NCI-H1436 treated with DMSO at 0.1 percent for 48 hours (cell line): ENCODE results near the gene PKNOX2.

Experiments used
- DNase-seq: peaks from one replicate; lab custom pipeline; 2025; lab: John Stamatoyannopoulos, UW

The PKNOX2 gene

DNA sequence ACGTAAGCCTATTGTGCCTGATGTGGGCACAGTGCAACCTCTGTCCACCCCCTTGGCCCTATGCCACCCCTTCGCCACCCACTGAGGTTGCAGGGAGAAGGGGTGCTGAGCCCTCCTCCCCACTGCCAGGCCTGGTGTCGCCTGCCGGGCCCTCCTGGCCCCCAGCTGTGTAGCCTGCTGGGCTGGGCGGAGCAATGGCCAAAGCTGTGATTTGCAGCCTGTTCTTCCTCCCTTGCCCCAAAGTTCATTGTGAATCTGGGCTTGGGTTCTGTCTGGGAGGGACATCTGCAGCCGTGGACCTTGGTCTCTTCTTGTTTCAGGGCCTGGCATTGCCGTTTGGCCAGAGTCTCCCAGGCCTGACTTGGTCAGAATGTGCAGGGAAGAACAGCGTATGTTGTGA is 121.9 kb downstream of the PKNOX2 start:
- DNase-seq: no peak

DNA sequence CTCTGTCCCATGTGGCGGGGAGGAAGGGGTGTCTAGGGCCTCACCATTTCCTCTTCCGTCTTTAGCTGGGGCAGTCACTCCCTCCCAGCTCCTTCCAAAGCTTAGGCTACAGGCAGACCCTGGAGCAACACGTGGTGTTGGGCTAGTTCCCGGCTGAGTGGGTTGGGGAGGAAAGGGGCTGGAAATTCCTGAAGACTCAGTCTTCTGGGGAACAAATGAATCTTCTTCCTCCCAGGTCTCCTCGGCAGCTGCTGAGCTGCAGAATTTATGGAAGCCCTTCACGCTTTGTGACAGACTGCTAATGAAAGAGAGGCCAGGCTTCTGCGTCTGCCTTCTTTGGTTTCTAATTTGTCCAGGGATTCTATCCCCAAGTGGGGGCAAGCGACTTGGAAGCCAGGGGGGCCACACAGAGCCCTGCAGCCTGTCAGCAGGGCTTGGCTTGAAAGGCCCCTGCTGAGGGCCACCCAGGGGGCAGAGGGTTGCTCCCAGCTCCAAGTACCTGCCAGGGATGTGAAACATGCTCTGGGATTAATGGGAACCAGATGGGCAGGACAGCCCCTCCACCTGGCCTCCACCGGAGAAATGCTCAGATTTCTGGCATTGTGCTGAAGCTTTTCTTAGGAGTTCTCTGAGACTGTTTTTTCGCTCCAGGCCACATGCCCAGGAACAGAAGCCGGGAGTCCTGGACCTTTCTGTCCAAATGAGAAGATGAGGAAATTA is 123.1 kb downstream of the PKNOX2 start:
- DNase-seq: no peak

DNA sequence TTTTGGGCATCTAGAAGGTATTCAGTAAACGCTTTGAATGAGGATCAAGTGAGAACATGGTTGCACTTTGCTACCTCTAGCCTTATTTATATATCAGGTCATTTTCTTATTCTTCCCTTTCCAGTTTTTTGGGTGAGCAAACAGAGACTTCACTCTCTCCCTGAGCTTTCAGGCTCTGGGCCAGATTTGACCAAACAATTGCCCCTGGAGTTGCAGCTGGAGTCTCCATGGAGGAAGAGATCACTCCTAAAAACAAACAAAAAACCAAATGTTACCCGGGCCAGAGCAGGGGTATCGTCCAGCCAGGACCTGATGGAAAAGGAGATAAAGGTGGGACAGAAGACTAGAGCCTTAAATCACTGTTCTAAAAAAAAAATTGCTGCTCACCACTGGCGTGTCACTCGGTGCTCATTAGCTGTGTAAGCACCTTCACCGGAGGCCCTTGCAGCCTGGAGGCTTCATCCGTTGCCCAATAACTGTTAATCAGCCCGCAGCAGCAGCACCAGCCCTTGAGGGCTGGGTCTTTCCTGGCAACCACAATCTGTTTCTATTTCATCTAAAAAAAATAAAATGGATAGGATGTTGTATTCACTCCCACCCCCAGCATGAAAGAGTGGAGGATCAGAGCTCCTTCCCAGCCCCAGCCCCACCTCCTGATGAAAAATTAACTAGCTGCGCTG is 125.0 kb downstream of the PKNOX2 start:
- no peak for DNase-seq

DNA sequence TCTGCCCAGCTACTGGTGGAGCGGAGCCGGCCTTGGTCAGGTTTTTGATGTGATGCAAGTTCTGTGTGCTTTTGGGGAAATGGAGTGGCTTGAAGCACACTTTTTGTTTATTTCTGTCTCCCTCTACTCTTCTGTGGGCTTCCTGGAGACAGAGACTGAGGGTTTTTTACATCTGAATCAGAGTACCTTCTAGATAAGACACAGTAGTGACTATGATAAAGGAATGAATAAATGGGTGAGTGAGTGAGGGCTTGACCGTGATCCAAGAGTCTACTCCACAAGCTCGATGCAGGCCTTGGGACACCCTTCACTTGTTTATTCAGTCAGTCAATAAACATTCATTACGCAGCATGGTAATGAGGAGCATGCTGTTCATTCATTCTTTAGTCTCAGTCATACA is 125.7 kb downstream of the PKNOX2 start:
- DNase-seq: no peak

DNA sequence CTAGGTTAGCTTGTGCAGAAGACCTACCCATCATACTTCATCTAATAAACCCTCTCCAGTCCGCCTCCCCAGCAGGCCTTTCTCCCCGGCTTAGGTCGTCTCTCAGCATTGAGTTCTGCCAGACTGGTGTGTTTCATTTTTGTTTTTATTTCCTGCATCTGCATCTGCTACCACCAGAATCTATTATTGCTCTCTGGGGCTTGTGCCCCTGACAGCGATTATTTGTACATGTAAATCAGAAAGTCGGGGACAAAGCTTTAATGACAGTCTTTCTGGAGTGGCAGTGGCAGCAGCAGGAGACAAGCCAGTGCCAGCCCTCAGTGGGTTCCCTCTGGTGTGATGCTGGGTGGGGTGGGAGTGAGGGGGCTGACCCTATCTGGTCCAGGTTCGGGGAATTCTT is 127.5 kb downstream of the PKNOX2 start:
- DNase-seq: no peak

DNA sequence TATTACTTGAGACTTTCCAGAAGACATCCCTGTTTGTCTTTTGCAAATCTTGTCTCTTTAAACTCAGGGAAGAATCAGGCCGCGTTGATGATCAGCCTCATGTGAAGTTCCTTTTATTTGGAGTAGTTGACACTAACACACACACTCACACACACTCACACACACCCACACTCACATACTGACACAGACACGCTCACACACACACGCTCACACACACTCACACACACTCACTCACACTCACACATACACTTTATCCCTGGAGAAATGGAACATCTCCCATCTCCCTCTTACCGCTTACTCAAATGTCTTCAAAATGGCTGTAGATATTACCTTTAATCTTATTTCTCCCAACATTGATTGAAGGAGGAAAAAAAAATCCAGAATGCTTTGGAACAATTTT is 129.0 kb downstream of the PKNOX2 start:
- no peak for DNase-seq

DNA sequence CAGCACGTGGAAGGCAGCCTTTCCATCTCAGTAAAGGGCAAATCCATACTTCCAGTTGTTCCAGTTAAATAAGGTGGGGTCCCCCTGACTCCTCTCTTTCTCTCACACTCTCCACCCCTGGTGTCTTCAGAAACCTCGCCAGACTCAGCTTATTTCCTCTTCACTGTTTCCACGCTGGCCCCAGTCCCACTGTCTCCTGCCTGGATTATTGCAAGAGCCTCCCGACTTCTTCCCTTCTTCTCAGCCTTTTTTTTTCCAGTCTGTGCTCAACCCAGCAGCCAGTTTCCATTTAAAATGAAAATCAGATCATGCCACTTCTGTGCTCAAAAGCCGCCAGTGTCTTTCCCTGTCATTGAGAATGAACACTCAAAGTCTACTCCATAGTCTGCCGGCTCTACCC is 131.4 kb downstream of the PKNOX2 start:
- no peak for DNase-seq

DNA sequence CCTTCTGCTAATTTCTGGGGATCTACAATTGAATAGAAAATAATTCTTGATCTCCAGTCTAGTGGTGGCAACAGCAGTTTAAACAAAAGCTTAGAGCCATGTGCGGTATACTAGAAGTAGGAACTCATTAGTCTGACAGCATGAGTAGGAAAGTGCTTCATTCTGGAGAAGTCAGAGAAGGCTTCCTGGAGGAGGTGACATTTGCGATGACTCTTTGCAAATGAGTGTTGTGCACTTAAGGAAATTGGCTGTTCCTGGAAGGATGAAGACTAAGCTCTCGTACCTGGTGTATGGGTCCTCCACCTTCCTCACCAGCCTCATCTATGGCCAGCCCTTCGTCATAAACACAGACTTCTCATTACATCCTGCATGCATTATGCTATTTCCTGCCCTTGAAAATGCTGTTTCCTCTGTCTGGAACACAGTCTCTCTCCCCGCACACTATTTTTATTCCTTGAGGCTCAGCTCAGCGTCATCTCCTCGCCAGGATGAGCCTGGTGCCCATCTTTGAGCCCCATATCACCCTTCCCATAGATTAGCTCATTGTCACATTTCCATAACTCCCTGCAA is 132.9 kb downstream of the PKNOX2 start:
- no peak for DNase-seq

DNA sequence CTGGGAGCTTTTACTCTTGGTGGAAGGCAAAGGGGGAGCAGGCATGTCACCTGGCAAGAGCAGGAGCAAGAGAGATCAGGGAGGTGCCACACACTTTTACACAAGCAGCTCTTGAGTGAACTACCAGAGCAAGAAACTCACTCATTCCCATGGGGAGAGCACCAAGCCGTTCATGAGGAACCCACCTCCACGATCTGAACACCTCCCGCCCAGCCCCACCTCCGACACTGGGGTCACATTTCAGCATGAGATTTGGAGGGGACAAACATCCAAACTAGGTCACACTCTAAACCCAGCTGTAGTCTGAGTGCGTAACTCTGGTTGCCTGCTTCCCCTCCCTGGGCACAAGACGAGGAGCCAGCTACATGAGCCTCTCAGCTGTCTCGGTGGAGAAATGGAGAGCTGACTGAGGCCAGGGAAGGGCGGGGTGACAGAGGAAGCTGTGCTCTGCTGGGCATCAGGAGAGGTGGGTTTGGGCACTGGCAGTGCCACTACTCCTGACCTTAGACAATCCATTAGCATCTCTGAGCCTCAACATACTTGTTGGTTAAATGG is 134.6 kb downstream of the PKNOX2 start:
- no peak for DNase-seq

DNA sequence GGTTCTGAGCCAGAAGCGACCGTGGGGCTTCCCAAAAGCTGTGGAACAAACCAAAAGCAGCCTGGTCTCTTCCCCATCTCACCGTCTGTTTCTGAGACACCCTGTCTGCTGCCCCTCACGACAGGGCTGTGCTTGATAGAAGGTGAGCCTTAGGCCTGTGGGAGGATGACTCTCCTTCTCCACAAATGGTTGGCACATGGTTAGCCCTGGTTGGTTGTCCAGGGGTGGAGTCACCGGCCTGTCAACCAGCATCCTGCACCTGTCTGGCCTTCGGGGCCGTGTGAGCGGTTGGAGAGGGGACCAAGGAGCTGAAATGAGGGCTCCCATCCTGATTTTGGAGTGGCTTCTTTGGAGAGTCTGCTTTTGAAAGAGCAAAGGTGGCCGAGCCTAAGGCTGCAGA is 135.3 kb downstream of the PKNOX2 start:
- DNase-seq: no peak

DNA sequence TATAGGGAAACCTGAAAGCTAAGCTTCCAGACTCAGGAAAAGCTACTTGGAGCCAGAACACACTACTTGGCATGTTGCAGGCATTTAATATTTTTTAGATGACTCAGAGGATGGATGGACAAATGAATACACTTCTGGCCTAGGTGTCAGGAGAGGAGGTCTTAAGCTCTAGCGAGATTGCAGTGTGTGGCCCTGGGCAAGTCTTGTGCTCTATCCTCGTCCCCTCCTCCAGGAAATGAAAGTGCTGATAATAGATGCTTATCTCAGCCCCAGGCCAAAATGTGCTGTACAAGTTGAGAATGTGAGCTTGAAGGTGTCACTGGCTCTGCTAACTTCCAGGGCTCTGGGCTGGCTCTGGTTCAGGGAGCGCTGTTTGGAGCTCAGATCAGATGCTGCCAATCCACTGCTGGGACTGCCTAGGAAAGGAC is 136.3 kb downstream of the PKNOX2 start:
- DNase-seq: no peak

DNA sequence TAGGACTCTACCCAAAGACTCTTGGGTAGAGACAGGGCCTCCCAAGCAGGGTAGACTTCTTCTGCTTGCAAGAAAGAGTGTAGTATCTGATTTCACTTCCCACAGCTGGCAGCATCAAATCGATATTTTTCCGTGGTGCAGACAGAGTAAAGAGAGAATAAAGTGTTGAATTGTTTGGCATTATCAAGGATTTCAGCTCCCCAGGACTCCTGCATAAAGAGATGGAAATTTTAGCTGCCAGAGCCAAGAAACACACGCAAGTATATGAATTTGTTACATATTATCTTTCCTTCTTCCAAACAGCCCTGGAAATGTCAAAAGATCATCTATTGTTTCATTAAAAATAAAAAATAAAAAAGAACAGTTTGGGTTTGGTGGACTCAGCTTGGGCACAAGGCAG is 136.8 kb downstream of the PKNOX2 start:
- DNase-seq: no peak

DNA sequence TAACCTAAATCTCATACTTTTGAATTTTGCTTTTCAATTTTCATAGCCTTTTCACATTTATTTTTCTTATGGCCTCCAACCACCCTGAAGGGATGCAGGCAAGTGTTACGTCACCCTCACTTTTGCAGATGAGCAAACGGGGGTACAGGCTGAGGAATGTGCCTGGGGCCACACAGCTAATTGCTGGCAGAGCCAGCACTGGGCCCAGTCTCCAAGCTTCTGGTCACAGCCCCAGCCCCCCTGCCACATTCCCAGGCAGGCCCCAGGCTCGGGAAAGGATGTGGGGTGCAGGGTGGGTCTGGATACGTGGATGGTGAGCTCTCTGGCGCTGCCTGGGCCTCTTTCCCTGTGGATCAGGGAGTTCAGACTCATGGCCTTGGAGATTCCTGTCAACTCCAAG is 138.6 kb downstream of the PKNOX2 start:
- no peak for DNase-seq

DNA sequence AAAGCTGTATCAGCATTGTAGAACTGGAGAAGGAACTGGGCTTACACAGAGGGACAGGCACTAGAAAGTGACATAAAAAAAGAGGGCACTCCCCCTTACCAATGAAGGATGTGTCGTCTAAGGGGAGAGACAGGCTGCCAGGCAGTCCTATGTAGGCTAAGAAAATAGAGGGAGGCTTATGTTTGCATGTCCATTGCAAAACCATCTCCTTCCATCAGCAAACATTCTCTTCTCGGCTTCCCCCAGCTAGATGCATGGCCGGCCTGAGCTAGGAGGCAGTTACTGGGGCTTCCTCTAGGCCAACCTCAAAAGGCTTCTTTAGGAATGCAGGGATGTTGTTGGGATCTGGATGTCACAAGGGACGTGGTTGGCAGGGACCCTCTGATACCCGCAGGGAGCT is 139.1 kb downstream of the PKNOX2 start:
- DNase-seq: no peak

DNA sequence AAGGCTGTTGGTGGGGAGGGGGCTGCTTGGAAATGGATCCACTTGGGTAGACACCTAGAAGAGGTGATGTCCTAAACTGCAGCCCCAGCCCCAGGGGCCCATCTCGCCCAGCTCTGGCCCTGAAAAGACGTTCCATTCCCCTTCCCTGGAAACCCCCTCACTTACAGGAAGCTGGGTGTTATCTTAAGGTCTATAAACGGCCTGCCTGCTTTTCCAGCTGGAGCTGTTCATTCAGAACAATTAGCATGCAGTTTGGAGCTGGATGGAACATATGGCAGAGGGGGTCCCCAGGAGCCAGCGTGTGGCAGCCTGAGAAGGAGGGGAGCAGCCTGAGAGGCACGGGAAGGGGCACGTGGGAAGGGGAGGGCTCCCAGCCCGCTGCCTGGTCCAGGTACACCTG is 139.6 kb downstream of the PKNOX2 start:
- DNase-seq: no peak

DNA sequence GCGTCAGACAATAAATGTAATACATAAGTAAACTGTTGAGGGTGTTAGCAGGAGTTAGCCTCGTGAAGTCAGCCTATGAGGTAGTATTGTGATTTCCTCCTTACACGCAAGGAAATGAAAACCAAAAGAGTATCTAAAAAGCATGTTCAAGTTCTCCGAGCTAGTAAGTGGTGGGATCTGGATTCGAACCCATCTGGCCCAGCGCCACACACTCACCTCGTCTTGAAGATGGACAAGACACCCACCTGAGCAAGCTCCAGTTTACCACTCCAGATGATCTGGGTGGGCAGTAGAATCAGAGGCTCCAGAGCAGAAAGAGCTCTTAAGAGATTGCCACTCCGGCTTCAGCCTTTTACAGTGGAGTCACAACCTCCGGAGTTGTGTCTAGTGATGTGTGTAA is 140.3 kb downstream of the PKNOX2 start:
- no peak for DNase-seq

DNA sequence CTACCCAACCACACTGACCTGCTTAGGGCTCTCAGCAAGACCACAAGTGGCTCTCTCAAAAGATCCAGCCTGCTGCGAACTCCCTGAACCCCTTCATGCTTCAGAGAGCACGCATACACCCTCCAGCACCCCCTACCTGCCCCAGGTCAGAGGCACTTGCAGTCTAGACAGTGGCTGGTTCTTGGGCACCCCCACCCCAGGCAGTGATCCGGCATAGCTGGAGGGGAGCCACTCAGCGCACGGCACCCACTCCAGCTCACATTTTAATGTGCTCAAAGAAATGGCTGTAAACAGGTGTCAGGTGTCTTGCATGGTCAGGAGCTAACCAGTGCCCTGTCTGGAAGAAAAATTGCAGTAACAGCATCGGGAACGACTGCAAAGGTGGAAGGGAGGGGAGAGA is 140.8 kb downstream of the PKNOX2 start:
- no peak for DNase-seq

DNA sequence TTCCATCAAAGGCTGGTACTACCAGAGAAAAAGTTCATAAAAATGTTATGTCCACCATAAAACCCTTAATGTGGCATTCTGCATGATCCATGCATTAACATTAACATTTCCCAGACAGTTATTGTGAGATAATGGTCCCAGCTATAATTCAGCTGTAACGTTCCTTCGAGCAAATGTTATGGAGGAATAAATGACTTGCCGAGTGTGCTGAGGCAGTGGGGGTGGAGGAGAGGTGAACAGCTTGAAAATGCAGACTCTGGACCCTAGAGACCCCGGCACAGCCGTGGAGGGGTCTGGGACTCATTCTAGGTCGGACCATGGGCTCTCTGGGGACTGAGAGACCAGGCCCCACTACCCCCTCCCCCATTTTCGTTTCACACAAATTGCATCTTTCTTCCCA is 141.9 kb downstream of the PKNOX2 start:
- no peak for DNase-seq

DNA sequence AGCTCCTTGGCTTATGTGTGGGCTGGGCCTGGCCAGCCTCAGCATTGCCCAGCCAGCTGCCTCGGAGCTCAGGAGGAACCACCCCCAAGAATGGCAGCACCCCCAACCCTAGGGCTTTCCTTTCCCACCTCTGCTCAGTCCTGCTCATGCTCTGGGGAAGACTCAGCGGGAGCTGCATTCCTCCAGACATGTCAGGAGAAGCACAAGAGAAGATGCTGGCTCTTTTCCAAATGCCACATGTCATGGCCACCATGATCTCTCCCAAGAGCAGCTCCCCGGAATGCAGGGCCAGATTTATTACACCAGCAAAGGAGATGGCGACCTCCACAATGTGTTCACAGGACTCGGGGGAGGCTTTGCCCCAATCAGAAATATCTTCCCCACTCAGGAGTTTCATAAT is 143.7 kb downstream of the PKNOX2 start:
- no peak for DNase-seq

DNA sequence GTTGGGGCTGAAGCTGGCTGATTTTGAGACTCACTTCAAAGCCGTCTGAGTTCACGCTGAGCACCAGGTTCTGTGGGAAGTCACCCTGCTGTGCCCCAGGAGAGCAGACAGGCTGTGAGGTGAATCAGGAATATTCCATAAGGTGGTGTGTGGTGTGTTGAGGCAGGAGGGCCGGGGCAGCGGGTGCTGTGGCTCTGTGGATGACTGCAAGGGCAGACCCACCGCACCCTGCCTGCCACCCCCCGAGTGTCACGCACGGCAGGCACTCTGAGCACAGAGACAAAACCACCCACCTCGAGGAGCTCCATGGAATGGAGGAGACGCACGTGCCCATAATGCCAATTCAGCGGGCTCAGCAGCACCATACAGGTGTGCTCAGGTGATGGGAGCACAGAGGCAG is 147.8 kb downstream of the PKNOX2 start:
- no peak for DNase-seq

DNA sequence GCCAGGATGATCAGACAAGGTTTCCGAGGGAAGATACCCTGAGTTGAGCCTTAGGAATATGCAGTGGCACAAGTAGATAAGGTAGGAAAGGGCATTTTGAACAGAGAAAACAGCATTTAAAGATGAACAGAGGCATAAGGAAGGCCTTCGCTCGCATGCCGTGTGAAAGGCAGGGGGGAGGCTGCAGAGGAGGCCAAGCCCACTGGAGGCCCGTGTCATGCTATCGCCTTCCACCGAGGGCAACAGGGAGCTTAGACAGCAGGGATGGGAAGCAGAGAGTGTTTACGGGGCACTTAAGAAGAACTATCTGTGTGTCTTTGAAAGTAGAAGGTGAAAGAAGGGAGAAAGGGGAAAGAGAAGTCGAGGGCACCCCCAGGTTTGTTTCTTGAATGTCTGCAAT is 148.3 kb downstream of the PKNOX2 start:
- DNase-seq: no peak

DNA sequence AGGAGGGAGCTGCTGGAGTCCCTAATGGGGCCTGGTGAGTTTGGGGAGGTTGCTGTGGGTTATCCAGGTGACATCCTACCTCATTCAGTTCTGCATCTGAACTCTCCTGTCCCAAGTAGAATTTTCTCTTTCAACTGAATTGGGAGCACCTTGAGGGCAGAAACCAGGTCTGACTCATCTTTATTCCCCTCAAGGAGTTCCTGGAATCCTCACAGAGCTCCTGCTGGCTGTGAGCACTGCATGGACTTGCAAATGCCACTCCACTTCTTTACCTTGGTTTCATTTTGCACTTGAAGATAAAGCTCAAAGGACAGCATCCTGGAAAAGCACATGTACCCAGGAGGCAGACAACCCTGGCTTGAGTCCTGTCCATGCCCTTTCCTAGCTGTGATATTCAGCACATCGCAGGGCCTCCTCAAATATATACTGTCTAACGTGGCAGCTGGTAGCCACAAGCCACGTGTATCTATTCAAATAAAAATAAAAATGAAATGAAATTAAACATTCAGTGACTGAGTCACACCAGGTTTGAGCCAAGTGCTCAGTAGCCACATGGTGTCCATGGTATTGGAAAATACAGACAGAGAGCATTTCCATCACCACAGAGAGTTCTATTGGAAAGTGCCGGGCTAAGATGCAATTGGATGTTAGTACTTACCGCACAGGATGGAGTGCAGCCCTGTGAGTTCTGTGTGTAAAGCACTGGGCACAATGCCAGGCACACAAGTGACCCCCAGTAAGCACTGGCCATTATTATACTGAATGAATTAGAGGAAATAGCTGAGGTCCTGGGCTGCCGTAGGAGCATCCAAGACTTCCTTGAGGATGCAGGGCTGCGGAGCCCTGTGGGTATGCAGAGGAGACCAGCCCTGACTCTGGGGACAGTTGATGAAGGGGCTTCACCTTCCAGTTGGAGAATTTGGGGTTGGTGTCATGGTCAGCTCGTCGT is 149.0 kb downstream of the PKNOX2 start:
- no peak for DNase-seq
